Peyer's patch (tissue), 4 donors: ENCODE results near the gene EPHA8. TPM values are rescaled to one million over a fixed set of nuclear protein-coding genes. Genes with fewer than 3 reads are reported as not detected.

Experiments
- DNase-seq, 3 donors: peaks; one replicate each; pipeline ENCODE4 v3.0.0-alpha.2; 2017 to 2019
- H3K27ac ChIP-seq, 4 donors: fragments of 200-600 bp; sonication (generic); one replicate each; pipeline ENCODE4 v1.5.1; 2016 to 2019
- H3K27me3 ChIP-seq, 2 donors: fragments of 200-600 bp; sonication (generic); one replicate each; pipeline ENCODE4 v1.5.1; 2019
- H3K36me3 ChIP-seq, 3 donors: fragments of 200-600 bp; sonication (generic); one replicate each; pipeline ENCODE4 v1.5.1; 2016 to 2019
- H3K4me1 ChIP-seq, 4 donors: fragments of 200-600 bp; sonication (generic); one replicate each; pipeline ENCODE4 v1.5.1; 2016 to 2019
- H3K4me3 ChIP-seq, 4 donors: fragments of 200-600 bp; sonication (generic); 1 replicate in 3 of 4; 2 replicates in 1 of 4; pipeline ENCODE4 v1.5.1; 2016 to 2019; ENCODE audit warnings: mild to moderate bottlenecking in 1 of 4
- H3K9me3 ChIP-seq, 4 donors: fragments of 200-600 bp; sonication (generic); one replicate each; pipeline ENCODE4 v1.5.1; 2016 to 2019; ENCODE audit warnings: mild to moderate bottlenecking in 1 of 4
- CTCF ChIP-seq, 6 experiments: fragments of 450-650 bp in 4 of 6; fragments of 200-600 bp in 2 of 6; sonication (generic) in 1 of 6; IDR thresholded peaks; one replicate each; pipeline ENCODE4 v1.5.1; 2017 to 2019; ENCODE audit warnings: antibody characterized with exemption in 6 of 6, mild to moderate bottlenecking in 3 of 6, moderate library complexity in 1 of 6
- POLR2A ChIP-seq, 2 donors: fragments of 450-650 bp; IDR thresholded peaks; one replicate each; pipeline ENCODE4 v1.5.1; 2017; ENCODE audit warnings: antibody characterized with exemption in 2 of 2, mild to moderate bottlenecking in 2 of 2, moderate library complexity in 2 of 2
- total RNA-seq, 4 donors: library from RNA; depleted of rRNA; stranded (reverse); fragments of >200 nt; gene quantifications; one replicate each; pipeline ENCODE4 v1.1.0, GENCODE V29; 2016

The EPHA8 gene
- total RNA-seq, 4 donors from 2014 or later: not detected

- Histone ChIP-seq H3K4me3 (peak overlapping the region in 2 of 4 donors; percentile 16 to 35), H3K27me3 (no peaks in the 10 kb centered on the region), H3K27ac (peak overlapping the region in 2 of 4 donors; percentile 25 to 26), H3K9me3 (no peaks in the 10 kb centered on the region), H3K4me1 (no peaks in the 10 kb centered on the region), H3K36me3 (no peaks in the 10 kb centered on the region)
- no peak for DNase-seq
- TF ChIP-seq POLR2A (IDR thresholded peaks at IDR 0.05) (no peak), CTCF (IDR thresholded peaks at IDR 0.05) (no peak)
These were observed 73.6 kb downstream of the EPHA8 start for GRCh38 chr1:22636927-22637326.

DNA sequence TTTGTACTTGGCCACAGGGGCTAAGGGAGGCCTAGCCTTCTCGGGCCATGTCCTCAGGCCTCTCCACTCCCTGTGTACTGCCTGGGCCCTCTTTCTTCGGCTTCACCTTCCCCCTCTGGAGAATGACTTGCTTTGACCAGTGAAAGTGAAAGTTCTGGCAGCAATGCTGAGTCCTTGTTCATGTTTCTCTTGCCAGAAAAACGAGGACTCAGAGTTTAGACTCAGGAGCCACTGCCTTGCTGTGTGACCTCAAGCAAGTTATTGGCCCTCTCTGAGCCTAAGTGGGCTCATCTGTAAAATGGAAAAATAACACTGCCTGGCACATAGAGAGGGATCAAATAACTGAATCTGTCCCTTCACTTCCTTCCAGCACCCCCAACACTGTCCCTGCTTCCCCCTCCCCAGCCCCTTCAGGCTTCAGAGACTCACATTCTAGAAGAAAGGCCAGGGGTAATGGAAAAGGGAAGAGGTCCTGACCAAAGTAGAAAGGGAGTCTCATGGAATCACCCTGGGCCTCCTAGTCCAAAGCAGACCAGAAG is 74.7 kb downstream of the EPHA8 start:
- H3K27me3 ChIP-seq: no peaks in the 10 kb centered on the region
- TF ChIP-seq CTCF (IDR thresholded peaks at IDR 0.05): no peak
- no peak for TF ChIP-seq POLR2A (IDR thresholded peaks at IDR 0.05)
- H3K9me3 ChIP-seq: no peaks in the 10 kb centered on the region
- no peak for DNase-seq
- no peaks in the 10 kb centered on the region for H3K4me1 ChIP-seq
- H3K27ac ChIP-seq: peak overlapping the region in 1 of 4 donors; percentile 25
- H3K36me3 ChIP-seq: no peaks in the 10 kb centered on the region
- H3K4me3 ChIP-seq: peak overlapping the region in 2 of 4 donors; percentile 16 to 35

GRCh38 chr1:22638476-22639234 is 75.4 kb downstream of the EPHA8 start:
- H3K27ac ChIP-seq: no peak overlapping the region
- no peak for DNase-seq
- H3K9me3 ChIP-seq: no peaks in the 10 kb centered on the region
- TF ChIP-seq POLR2A (IDR thresholded peaks at IDR 0.05) (no peak), CTCF (IDR thresholded peaks at IDR 0.05) (no peak)
- peak overlapping the region in 1 of 4 donors; percentile 35 for H3K4me3 ChIP-seq
- no peaks in the 10 kb centered on the region for H3K27me3 ChIP-seq
- no peaks in the 10 kb centered on the region for H3K36me3 ChIP-seq
- no peaks in the 10 kb centered on the region for H3K4me1 ChIP-seq

- no peaks in the 10 kb centered on the region for H3K4me1 ChIP-seq
- no peaks in the 10 kb centered on the region for H3K9me3 ChIP-seq
- no peaks in the 10 kb centered on the region for H3K36me3 ChIP-seq
- peak in 1 of 3 donors; percentile 49 for DNase-seq
- no peak overlapping the region for H3K27ac ChIP-seq
- TF ChIP-seq POLR2A (IDR thresholded peaks at IDR 0.05) (no peak), CTCF (IDR thresholded peaks at IDR 0.05) (no peak)
- H3K4me3 ChIP-seq: peak overlapping the region in 1 of 4 donors; percentile 35
- H3K27me3 ChIP-seq: no peaks in the 10 kb centered on the region
These were observed 76.0 kb downstream of the EPHA8 start for GRCh38 chr1:22639286-22639685.

- TF ChIP-seq POLR2A (IDR thresholded peaks at IDR 0.05) (no peak), CTCF (IDR thresholded peaks at IDR 0.05) (no peak)
- no peaks in the 10 kb centered on the region for H3K4me1 ChIP-seq
- DNase-seq: no peak
- H3K9me3 ChIP-seq: no peaks in the 10 kb centered on the region
- H3K4me3 ChIP-seq: no peak overlapping the region
- no peaks in the 10 kb centered on the region for H3K27me3 ChIP-seq
- no peak overlapping the region for H3K27ac ChIP-seq
- no peaks in the 10 kb centered on the region for H3K36me3 ChIP-seq
These were observed 78.0 kb downstream of the EPHA8 start for GRCh38 chr1:22641247-22641646.
